KMS-11 (cell line): ENCODE data around the gene EN1.

Source experiments
- H2AFZ ChIP-seq: fragments of 200-600 bp; sonication (generic); 2 replicates; pipeline ENCODE4 v1.6.1; 2016; ENCODE audit warnings: antibody characterized with exemption, mixed run types, low read depth
- H3K27ac ChIP-seq: fragments of 200-600 bp; sonication (generic); 2 replicates; pipeline ENCODE4 v1.6.1; 2016; ENCODE audit warnings: mild to moderate bottlenecking, mixed run types
- H3K27me3 ChIP-seq: fragments of 200-600 bp; sonication (generic); 2 replicates; pipeline ENCODE4 v1.6.1; 2017; ENCODE audit warnings: mild to moderate bottlenecking, low read depth, mixed run types, moderate library complexity; ENCODE audit not compliant: insufficient read depth
- H3K36me3 ChIP-seq: fragments of 200-600 bp; sonication (generic); 2 replicates; pipeline ENCODE4 v1.6.1; 2017; ENCODE audit warnings: mild to moderate bottlenecking, mixed run types; ENCODE audit not compliant: insufficient read depth
- H3K4me1 ChIP-seq: fragments of 200-600 bp; sonication (generic); 2 replicates; pipeline ENCODE4 v1.6.1; 2016; ENCODE audit warnings: mild to moderate bottlenecking, low read depth, mixed run types; ENCODE audit not compliant: poor library complexity, severe bottlenecking
- H3K4me2 ChIP-seq: fragments of 200-600 bp; sonication (generic); 2 replicates; pipeline ENCODE4 v1.7.0; 2016; ENCODE audit warnings: mild to moderate bottlenecking, mixed run types
- H3K4me3 ChIP-seq: fragments of 200-600 bp; sonication (generic); IDR thresholded peaks from 2 replicates; pipeline ENCODE4 v1.6.1; 2017; ENCODE audit warnings: low read depth, low read length, mixed read lengths; ENCODE audit not compliant: insufficient read depth
- H3K79me2 ChIP-seq: fragments of 200-600 bp; sonication (generic); 2 replicates; pipeline ENCODE4 v1.6.1; 2016; ENCODE audit warnings: low read depth, mixed run types; ENCODE audit not compliant: insufficient read depth
- H3K9ac ChIP-seq: fragments of 200-600 bp; sonication (generic); 2 replicates; pipeline ENCODE4 v1.6.1; 2016; ENCODE audit warnings: mild to moderate bottlenecking, mixed run types
- H4K20me1 ChIP-seq: fragments of 200-600 bp; sonication (generic); 2 replicates; pipeline ENCODE4 v1.6.1; 2016; ENCODE audit warnings: mild to moderate bottlenecking, mixed run types; ENCODE audit not compliant: insufficient read depth
- CTCF ChIP-seq: fragments of 200-600 bp; sonication (generic); conservative IDR thresholded peaks from 2 replicates; pipeline ENCODE4 v1.6.1; 2017; ENCODE audit warnings: low read depth, mild to moderate bottlenecking, antibody characterized with exemption, low read length, moderate library complexity, mixed read lengths

The EN1 gene

GRCh38 chr2:118842661-118843482, 4.6 kb downstream of the EN1 start:
- Histone ChIP-seq H3K27ac (no peak overlapping the region), H2AFZ (no peak overlapping the region), H3K4me1 (no peaks in the 10 kb centered on the region), H3K4me2 (no peak overlapping the region), H3K4me3 (no peak overlapping the region), H4K20me1 (no peaks in the 10 kb centered on the region), H3K9ac (no peak overlapping the region), H3K27me3 (no peaks in the 10 kb centered on the region), H3K79me2 (no peaks in the 10 kb centered on the region), H3K36me3 (no peaks in the 10 kb centered on the region)
- no peak for TF ChIP-seq CTCF

- Histone ChIP-seq H4K20me1 (no peaks in the 10 kb centered on the region), H3K27me3 (no peaks in the 10 kb centered on the region), H3K4me2 (no peak overlapping the region), H2AFZ (no peak overlapping the region), H3K36me3 (no peaks in the 10 kb centered on the region), H3K9ac (no peak overlapping the region), H3K27ac (no peak overlapping the region), H3K79me2 (no peaks in the 10 kb centered on the region), H3K4me1 (no peaks in the 10 kb centered on the region), H3K4me3 (no peak overlapping the region)
- TF ChIP-seq CTCF = no peak
These were observed 5.5 kb downstream of the EN1 start for GRCh38 chr2:118841828-118842461.

- H3K4me2 ChIP-seq = no peak overlapping the region
- H3K27ac ChIP-seq = no peak overlapping the region
- H2AFZ ChIP-seq = no peak overlapping the region
- H3K36me3 ChIP-seq = no peaks in the 10 kb centered on the region
- no peak overlapping the region for H3K4me3 ChIP-seq
- H3K27me3 ChIP-seq = no peaks in the 10 kb centered on the region
- no peaks in the 10 kb centered on the region for H3K4me1 ChIP-seq
- TF ChIP-seq CTCF = no peak
- no peak overlapping the region for H3K9ac ChIP-seq
- no peaks in the 10 kb centered on the region for H3K79me2 ChIP-seq
- H4K20me1 ChIP-seq = no peaks in the 10 kb centered on the region
These were observed 6.0 kb downstream of the EN1 start for GRCh38 chr2:118841450-118841827.

GRCh38 chr2:118838741-118839455, 8.6 kb downstream of the EN1 start:
- no peak for TF ChIP-seq CTCF
- no peaks in the 10 kb centered on the region for H3K36me3 ChIP-seq
- no peak overlapping the region for H3K4me2 ChIP-seq
- H3K4me1 ChIP-seq = no peaks in the 10 kb centered on the region
- no peaks in the 10 kb centered on the region for H3K27me3 ChIP-seq
- no peak overlapping the region for H3K27ac ChIP-seq
- no peaks in the 10 kb centered on the region for H3K79me2 ChIP-seq
- no peaks in the 10 kb centered on the region for H4K20me1 ChIP-seq
- H3K4me3 ChIP-seq = no peak overlapping the region
- no peak overlapping the region for H2AFZ ChIP-seq
- H3K9ac ChIP-seq = no peak overlapping the region
